Thymus (tissue), 11 donors: ENCODE measurements around the gene VEPH1. TPM values are rescaled to one million over a fixed set of nuclear protein-coding genes. Genes with fewer than 3 reads are reported as not detected.

ENCODE experiments used
- DNase-seq, 9 donors: peaks; one replicate each; pipeline ENCODE4 v3.0.0-alpha.2; 2013; ENCODE audit warnings: low spot score in 9 of 9, low read depth in 6 of 9, missing footprints in 1 of 9
- H3K27ac ChIP-seq, 2 donors: one replicate each; pipeline ENCODE4 v1.5.1; 2013; ENCODE audit warnings: control low read depth in 1 of 2, low read depth in 1 of 2, low read length in 1 of 2, mild to moderate bottlenecking in 1 of 2, moderate library complexity in 1 of 2
- H3K27me3 ChIP-seq, 2 donors: one replicate each; pipeline ENCODE4 v1.5.1; 2013; ENCODE audit warnings: low read length in 1 of 2; ENCODE audit not compliant: control insufficient read depth in 2 of 2, insufficient read depth in 1 of 2
- H3K36me3 ChIP-seq, 2 donors: one replicate each; pipeline ENCODE4 v1.5.1; 2013; ENCODE audit warnings: low read length in 1 of 2, mild to moderate bottlenecking in 1 of 2, moderate library complexity in 1 of 2; ENCODE audit not compliant: control insufficient read depth in 2 of 2, insufficient read depth in 2 of 2
- H3K4me1 ChIP-seq, 2 donors: one replicate each; pipeline ENCODE4 v1.5.1; 2013; ENCODE audit warnings: low read length in 2 of 2; ENCODE audit not compliant: control insufficient read depth in 2 of 2, insufficient read depth in 2 of 2
- H3K4me3 ChIP-seq, 2 donors: one replicate each; pipeline ENCODE4 v1.5.1; 2013; ENCODE audit warnings: low read length in 2 of 2, control low read depth in 1 of 2, mild to moderate bottlenecking in 1 of 2
- H3K9me3 ChIP-seq, 2 donors: one replicate each; pipeline ENCODE4 v1.5.1; 2013; ENCODE audit warnings: low read length in 1 of 2, mild to moderate bottlenecking in 1 of 2; ENCODE audit not compliant: control insufficient read depth in 2 of 2, insufficient read depth in 1 of 2
- WGBS: extraction: QIAGEN DNeasy Blood & Tissue Kit; methylation state at CpG from one replicate; pipeline ENCODE4 v1.1.7; 2013; 5-methylcytosine and 5-hydroxymethylcytosine counted together
- polyA plus RNA-seq: library from polyadenylated mRNA; stranded (reverse); fragments of 200-250 nt; gene quantifications from one replicate; pipeline ENCODE4 v1.2.3, GENCODE V29; 2013
- total RNA-seq: library from RNA; stranded (reverse); fragments of 120-200 nt; gene quantifications from one replicate; pipeline ENCODE4 v1.2.4, GENCODE V29; 2013
- donor health status: healthy.

VEPH1 gene
- total and polyA plus RNA-seq, 2 donors = 0.19 to 1.5 TPM

- H3K4me1 ChIP-seq = no peaks in the 10 kb centered on the region
- WGBS = 95% methylated on average over 2 of the region's 2 CpGs
- no peak overlapping the region for H3K27ac ChIP-seq
- H3K4me3 ChIP-seq = no peak overlapping the region
- H3K36me3 ChIP-seq = no peaks in the 10 kb centered on the region
- DNase-seq = no peak
- no peaks in the 10 kb centered on the region for H3K9me3 ChIP-seq
- H3K27me3 ChIP-seq = no peaks in the 10 kb centered on the region
Measured at GRCh38 chr3:157275832-157276231, 227.4 kb downstream of the VEPH1 start.

- no peaks in the 10 kb centered on the region for H3K9me3 ChIP-seq
- no peak overlapping the region for H3K4me3 ChIP-seq
- no peaks in the 10 kb centered on the region for H3K27me3 ChIP-seq
- WGBS = 97% methylated on average over 2 of the region's 2 CpGs
- H3K27ac ChIP-seq = no peak overlapping the region
- no peak for DNase-seq
- no peaks in the 10 kb centered on the region for H3K4me1 ChIP-seq
- H3K36me3 ChIP-seq = no peaks in the 10 kb centered on the region
Measured at GRCh38 chr3:157274644-157275137, 228.5 kb downstream of the VEPH1 start.

- no peaks in the 10 kb centered on the region for H3K27me3 ChIP-seq
- no peaks in the 10 kb centered on the region for H3K9me3 ChIP-seq
- 98% methylated on average over 8 of the region's 8 CpGs for WGBS
- DNase-seq = no peak
- H3K4me3 ChIP-seq = no peak overlapping the region
- no peak overlapping the region for H3K27ac ChIP-seq
- H3K4me1 ChIP-seq = no peaks in the 10 kb centered on the region
- no peaks in the 10 kb centered on the region for H3K36me3 ChIP-seq
Measured at GRCh38 chr3:157271283-157271882, 231.8 kb downstream of the VEPH1 start.

- no peaks in the 10 kb centered on the region for H3K36me3 ChIP-seq
- H3K27me3 ChIP-seq = no peaks in the 10 kb centered on the region
- no peaks in the 10 kb centered on the region for H3K9me3 ChIP-seq
- H3K4me3 ChIP-seq = no peak overlapping the region
- DNase-seq = no peak
- no peak overlapping the region for H3K27ac ChIP-seq
- WGBS = 95% methylated on average over 2 of the region's 2 CpGs
- H3K4me1 ChIP-seq = no peaks in the 10 kb centered on the region
Measured at GRCh38 chr3:157268026-157268425, 235.2 kb downstream of the VEPH1 start.

GRCh38 chr3:157265931-157266330, 237.3 kb downstream of the VEPH1 start:
- H3K9me3 ChIP-seq = no peaks in the 10 kb centered on the region
- H3K36me3 ChIP-seq = no peaks in the 10 kb centered on the region
- no peak for DNase-seq
- H3K27ac ChIP-seq = no peak overlapping the region
- WGBS = 97% methylated on average over 1 of the region's 1 CpG
- H3K4me3 ChIP-seq = no peak overlapping the region
- H3K27me3 ChIP-seq = no peaks in the 10 kb centered on the region
- H3K4me1 ChIP-seq = no peaks in the 10 kb centered on the region

GRCh38 chr3:157263027-157263426, 240.2 kb downstream of the VEPH1 start:
- no peaks in the 10 kb centered on the region for H3K27me3 ChIP-seq
- no peak for DNase-seq
- no peaks in the 10 kb centered on the region for H3K36me3 ChIP-seq
- no peak overlapping the region for H3K27ac ChIP-seq
- no peaks in the 10 kb centered on the region for H3K4me1 ChIP-seq
- 96% methylated on average over 1 of the region's 1 CpG for WGBS
- no peaks in the 10 kb centered on the region for H3K9me3 ChIP-seq
- no peak overlapping the region for H3K4me3 ChIP-seq

- no peak for DNase-seq
- WGBS = 95% methylated on average over 6 of the region's 6 CpGs
- Histone ChIP-seq H3K27me3 (no peaks in the 10 kb centered on the region), H3K4me3 (no peak overlapping the region), H3K27ac (no peak overlapping the region), H3K36me3 (no peaks in the 10 kb centered on the region), H3K4me1 (no peaks in the 10 kb centered on the region), H3K9me3 (no peaks in the 10 kb centered on the region)
Measured at GRCh38 chr3:157261000-157261399, 242.2 kb downstream of the VEPH1 start.

- H3K36me3 ChIP-seq = no peaks in the 10 kb centered on the region
- H3K27me3 ChIP-seq = no peaks in the 10 kb centered on the region
- WGBS = 95% methylated on average over 2 of the region's 2 CpGs
- H3K27ac ChIP-seq = no peak overlapping the region
- no peak overlapping the region for H3K4me3 ChIP-seq
- H3K9me3 ChIP-seq = no peaks in the 10 kb centered on the region
- H3K4me1 ChIP-seq = no peaks in the 10 kb centered on the region
- no peak for DNase-seq
Measured at GRCh38 chr3:157259825-157260224, 243.4 kb downstream of the VEPH1 start.

- no peaks in the 10 kb centered on the region for H3K27me3 ChIP-seq
- H3K36me3 ChIP-seq = no peaks in the 10 kb centered on the region
- H3K4me3 ChIP-seq = no peak overlapping the region
- WGBS = 96% methylated on average over 5 of the region's 5 CpGs
- no peak overlapping the region for H3K27ac ChIP-seq
- H3K4me1 ChIP-seq = no peaks in the 10 kb centered on the region
- no peaks in the 10 kb centered on the region for H3K9me3 ChIP-seq
- no peak for DNase-seq
Measured at GRCh38 chr3:157257101-157257500, 246.1 kb downstream of the VEPH1 start.
